ENCODE measurements around the gene FARP1.

GRCh38 chr13:98476538-98476966 is 333.7 kb downstream of the FARP1 start:
- no peak for TF ChIP-seq CTCF (IDR thresholded peaks at IDR 0.05)
- no peak for TF ChIP-seq POLR2A (IDR thresholded peaks at IDR 0.05)
